HepG2 (cell line): Measurements from ENCODE around the gene PUS3. TPM values are rescaled to one million over a fixed set of nuclear protein-coding genes. Genes with fewer than 3 reads are reported as not detected.

Experiments used
- AGO1 ChIP-seq: fragments of 200-400 bp; formaldehyde crosslinking; IDR thresholded peaks from 2 replicates; pipeline ENCODE4 v1.6.1; 2017; ENCODE audit warnings: mild to moderate bottlenecking, low read depth, low read length, moderate library complexity; ENCODE audit not compliant: poor library complexity, severe bottlenecking
- AKAP8 ChIP-seq: sonication (generic); formaldehyde crosslinking; IDR thresholded peaks from 2 replicates; pipeline ENCODE4 v1.5.1; 2020; ENCODE audit warnings: mild to moderate bottlenecking, missing genetic modification reagents
- ATF7-NPFF ChIP-seq: sonication (generic); formaldehyde crosslinking; IDR thresholded peaks from 2 replicates; pipeline ENCODE4 v1.8.1; 2023; ENCODE audit warnings: mild to moderate bottlenecking, low read depth, missing genetic modification reagents, moderate library complexity
- CBFB ChIP-seq: sonication (generic); formaldehyde crosslinking; IDR thresholded peaks from 2 replicates; pipeline ENCODE4 v1.4.0; 2020; ENCODE audit warnings: missing genetic modification reagents
- GATAD2A ChIP-seq: IDR thresholded peaks from 2 replicates; pipeline ENCODE4 v1.6.1; 2016
- GMEB1 ChIP-seq: sonication (generic); formaldehyde crosslinking; IDR thresholded peaks from 2 replicates; pipeline ENCODE4 v1.5.1; 2020; ENCODE audit warnings: missing genetic modification reagents, mild to moderate bottlenecking, borderline replicate concordance
- HES4 ChIP-seq: sonication (generic); formaldehyde crosslinking; IDR thresholded peaks from 2 replicates; pipeline ENCODE4 v1.9.0; 2021; ENCODE audit warnings: mild to moderate bottlenecking, missing genetic modification reagents, borderline replicate concordance
- HNRNPL ChIP-seq: fragments of 200-400 bp; formaldehyde crosslinking; IDR thresholded peaks from 2 replicates; pipeline ENCODE4 v1.6.1; 2017; ENCODE audit warnings: mild to moderate bottlenecking, low read depth, low read length
- KIAA2018 ChIP-seq: sonication (generic); formaldehyde crosslinking; IDR thresholded peaks from 2 replicates; pipeline ENCODE4 v1.5.0; 2020; ENCODE audit warnings: mild to moderate bottlenecking, missing genetic modification reagents, borderline replicate concordance
- MBNL3 ChIP-seq: fragments of 250-450 bp; sonication (Bioruptor Pico); conservative IDR thresholded peaks from 2 replicates; pipeline ENCODE4 v1.8.0; 2022; ENCODE audit warnings: mild to moderate bottlenecking, inconsistent platforms
- PCBP2 ChIP-seq: fragments of 200-400 bp; formaldehyde crosslinking; optimal IDR thresholded peaks from 2 replicates; pipeline ENCODE3; 2018; ENCODE audit warnings: low read length, low read depth; ENCODE audit not compliant: poor library complexity, severe bottlenecking
- SNAPC2 ChIP-seq: sonication (generic); formaldehyde crosslinking; IDR thresholded peaks from 2 replicates; pipeline ENCODE4 v1.8.1; 2022; ENCODE audit warnings: mild to moderate bottlenecking, missing genetic modification reagents
- TEAD2 ChIP-seq: sonication (generic); formaldehyde crosslinking; IDR thresholded peaks from 2 replicates; pipeline ENCODE4 v1.9.0; 2021; ENCODE audit warnings: missing genetic modification reagents
- ZBTB1 ChIP-seq: sonication (generic); formaldehyde crosslinking; IDR thresholded peaks from 2 replicates; pipeline ENCODE4 v1.4.0; 2020; ENCODE audit warnings: missing genetic modification reagents, borderline replicate concordance
- ZBTB38 ChIP-seq: sonication (generic); formaldehyde crosslinking; IDR thresholded peaks from 2 replicates; pipeline ENCODE4 v1.5.1; 2020; ENCODE audit warnings: mild to moderate bottlenecking, missing genetic modification reagents
- ZNF225 ChIP-seq: sonication (generic); formaldehyde crosslinking; IDR thresholded peaks from 2 replicates; pipeline ENCODE4 v1.4.0; 2020; ENCODE audit warnings: mild to moderate bottlenecking, missing genetic modification reagents
- ZNF572 ChIP-seq: sonication (generic); formaldehyde crosslinking; IDR thresholded peaks from 2 replicates; pipeline ENCODE4 v1.5.1; 2020; ENCODE audit warnings: mild to moderate bottlenecking, missing genetic modification reagents
- ZNF839 ChIP-seq: sonication (generic); formaldehyde crosslinking; IDR thresholded peaks from 2 replicates; pipeline ENCODE4 v1.4.0; 2020; ENCODE audit warnings: missing genetic modification reagents, mild to moderate bottlenecking, borderline replicate concordance
- ZNF841 ChIP-seq: sonication (generic); formaldehyde crosslinking; IDR thresholded peaks from 2 replicates; pipeline ENCODE4 v1.8.1; 2023; ENCODE audit warnings: missing genetic modification reagents, borderline replicate concordance
- polyA plus RNA-seq, 8 experiments: library from polyadenylated mRNA; depleted of rRNA in 3 of 8; stranded (reverse) in 7 of 8; unstranded in 1 of 8; fragments of >200 nt; fragmentation: Illumina TruSeq in 4 of 8; extraction: Trizol in 4 of 8; gene quantifications; 2 replicates each; pipeline versions ENCODE4 v1.2.1 to v1.2.3, GENCODE V29; 2011 to 2016; ENCODE audit warnings: low read depth in 4 of 8, missing spikeins in 1 of 8, mixed read lengths in 1 of 8; ENCODE audit not compliant: insufficient read depth in 1 of 8
- total RNA-seq, 5 experiments: library from RNA; depleted of rRNA; stranded (reverse); fragments of >200 nt; fragmentation: Illumina TruSeq; extraction: Trizol; gene quantifications; 2 replicates each; pipeline ENCODE4 v1.2.3, GENCODE V29; 2016; ENCODE audit warnings: low read depth in 1 of 5

PUS3 gene
- total and polyA plus RNA-seq, 2 of the 13 experiments (the other 11 are each of a cell fraction or from before 2014, with no cell fraction given): 6.0 to 18.2 TPM

GRCh38 chr11:125887373-125888324 is 15.4 kb downstream of the PUS3 start, which contains the start of gene HYLS1 (continued):
- TF ChIP-seq PCBP2: no peak
- peak; percentile 44; the same call in 1 of the 2 replicates for TF ChIP-seq ZNF839 (CRISPR knock-in tag)
- no peak for TF ChIP-seq ZNF841
- no peak for TF ChIP-seq MBNL3 (CRISPR knock-in tag)
- no peak for TF ChIP-seq ZNF572
- 0 out of 2 replicates have a peak, but pooled peaks have one; percentile 45 for TF ChIP-seq KIAA2018
- peak; percentile 55; the same call in 1 of the 2 replicates for TF ChIP-seq GMEB1 (CRISPR knock-in tag)
- TF ChIP-seq GATAD2A (CRISPR knock-in tag): 0 out of 2 replicates have a peak, but pooled peaks have one; percentile 16
- peak; percentile 68 for TF ChIP-seq AGO1
- peak; percentile 48; the same call in 1 of the 2 replicates for TF ChIP-seq ZBTB38 (CRISPR knock-in tag)
- peak; percentile 40 for TF ChIP-seq CBFB (CRISPR knock-in tag)
- no peak for TF ChIP-seq AKAP8
- peak; percentile 83; the same call in 1 of the 2 replicates for TF ChIP-seq ATF7-NPFF (CRISPR knock-in tag)
- TF ChIP-seq SNAPC2 (CRISPR knock-in tag): 0 out of 2 replicates have a peak, but pooled peaks have one; percentile 24
- TF ChIP-seq ZNF225 (CRISPR knock-in tag): no peak
- TF ChIP-seq HES4 (CRISPR knock-in tag): 0 out of 2 replicates have a peak, but pooled peaks have one; percentile 53
- TF ChIP-seq TEAD2 (CRISPR knock-in tag): no peak
- peak; percentile 58; the same call in 1 of the 2 replicates for TF ChIP-seq ZBTB1 (CRISPR knock-in tag)
- no peak for TF ChIP-seq HNRNPL
